SU-DHL-6 (cell line): Measurements from ENCODE around the gene UBE2E2.

Experiments used
- H2AFZ ChIP-seq: fragments of 200-600 bp; sonication (generic); 2 replicates; pipeline ENCODE4 v1.6.1; 2014; ENCODE audit warnings: low read depth, mild to moderate bottlenecking, moderate library complexity, mixed read lengths, antibody characterized with exemption, low read length; ENCODE audit not compliant: severe bottlenecking
- H3F3A ChIP-seq: fragments of 200-600 bp; shearing (Covaris generic); 2 replicates; pipeline ENCODE4 v1.6.0; 2016; ENCODE audit warnings: antibody characterized with exemption, mild to moderate bottlenecking; ENCODE audit not compliant: insufficient read depth
- H3K27ac ChIP-seq: fragments of 200-600 bp; sonication (generic); 2 replicates; pipeline ENCODE4 v1.5.1; 2016; ENCODE audit warnings: low read depth, mild to moderate bottlenecking, low read length, moderate library complexity, mixed read lengths
- H3K27me3 ChIP-seq: fragments of 200-600 bp; sonication (generic), shearing (Covaris generic); 2 replicates; pipeline ENCODE4 v1.6.0; 2014; ENCODE audit warnings: mild to moderate bottlenecking, low read length
- H3K36me3 ChIP-seq: fragments of 200-600 bp; sonication (generic); 2 replicates; pipeline ENCODE4 v1.6.1; 2014; ENCODE audit warnings: mild to moderate bottlenecking, low read length, mixed read lengths
- H3K4me2 ChIP-seq: fragments of 300-600, 200-600 bp; shearing (Covaris generic), sonication (generic); 2 replicates; pipeline ENCODE4 v1.6.0; 2014; ENCODE audit warnings: low read length, low read depth, mild to moderate bottlenecking; ENCODE audit not compliant: poor library complexity, severe bottlenecking
- H3K4me3 ChIP-seq: fragments of 200-600 bp; sonication (generic); 2 replicates; pipeline ENCODE4 v1.5.1; 2014; ENCODE audit warnings: antibody characterized with exemption, low read length, mild to moderate bottlenecking, mixed read lengths; ENCODE audit not compliant: insufficient read depth, poor library complexity, severe bottlenecking
- H3K79me2 ChIP-seq: fragments of 200-600 bp; sonication (generic); 2 replicates; pipeline ENCODE4 v1.6.1; 2014; ENCODE audit warnings: mild to moderate bottlenecking, low read length, moderate library complexity; ENCODE audit not compliant: insufficient read depth
- H3K9ac ChIP-seq: fragments of 200-600 bp; sonication (generic); 2 replicates; pipeline ENCODE4 v1.7.0; 2014; ENCODE audit warnings: mild to moderate bottlenecking, low read length
- H3K9me2 ChIP-seq: fragments of 200-600 bp; sonication (generic); replicated peaks from 2 replicates; pipeline ENCODE4 v1.6.1; 2014; ENCODE audit warnings: low read length; ENCODE audit not compliant: insufficient read depth
- H3K9me3 ChIP-seq: fragments of 200-600 bp; sonication (generic); 2 replicates; pipeline ENCODE4 v1.6.1; 2014; ENCODE audit warnings: low read length, mixed read lengths; ENCODE audit not compliant: insufficient read depth
- H4K20me1 ChIP-seq: fragments of 200-600 bp; sonication (generic); 2 replicates; pipeline ENCODE4 v1.6.1; 2014; ENCODE audit warnings: low read depth, mild to moderate bottlenecking, antibody characterized with exemption, low read length, moderate library complexity, mixed read lengths
- CTCF ChIP-seq: fragments of 200-600 bp; sonication (generic); IDR thresholded peaks from one replicate; pipeline ENCODE4 v1.5.1; 2017; ENCODE audit warnings: antibody characterized with exemption, mild to moderate bottlenecking, low read length, moderate library complexity; ENCODE audit not compliant: insufficient read depth, poor library complexity, severe bottlenecking
- EZH2phosphoT487 ChIP-seq: fragments of 200-600 bp; sonication (generic), shearing (Covaris generic); conservative IDR thresholded peaks from 2 replicates; pipeline ENCODE4 v1.6.1; 2018; ENCODE audit warnings: mild to moderate bottlenecking, antibody characterized with exemption, low read length, moderate library complexity, mixed read lengths

The UBE2E2 gene

GRCh38 chr3:23219117-23219516 lies 16.0 kb downstream of the UBE2E2 start:
- no peak overlapping the region for H3K27ac ChIP-seq

GRCh38 chr3:23219552-23219951 lies 16.4 kb downstream of the UBE2E2 start:
- TF ChIP-seq CTCF: no peak
- TF ChIP-seq EZH2phosphoT487: no peak
- peaks cover 10% of the 10 kb centered on the region; the same call in 1 of the 2 replicates for H3K79me2 ChIP-seq

More at GRCh38 chr3:23219117-23219516, 16.0 kb downstream of the UBE2E2 start:
- Histone ChIP-seq H3F3A (peaks cover 7% of the 10 kb centered on the region; the same call in 1 of the 2 replicates), H2AFZ (no peak overlapping the region), H4K20me1 (peaks cover 31% of the 10 kb centered on the region), H3K9me2 (no peaks in the 10 kb centered on the region), H3K9me3 (no peaks in the 10 kb centered on the region), H3K79me2 (peaks cover 10% of the 10 kb centered on the region), H3K9ac (no peak overlapping the region), H3K4me3 (no peak overlapping the region), H3K36me3 (0 out of 2 replicates have a peak, but pooled peaks cover 7% of the 10 kb centered on the region), H3K4me2 (peak overlapping the region; percentile 1), H3K27me3 (no peaks in the 10 kb centered on the region)
- TF ChIP-seq CTCF (no peak), EZH2phosphoT487 (no peak)

GRCh38 chr3:23221136-23221535 lies 18.0 kb downstream of the UBE2E2 start:
- H3K9ac ChIP-seq: no peak overlapping the region
- H3K79me2 ChIP-seq: peaks cover 24% of the 10 kb centered on the region; the same call in 1 of the 2 replicates
- H3K4me3 ChIP-seq: no peak overlapping the region
- H3F3A ChIP-seq: peaks cover 7% of the 10 kb centered on the region; the same call in 1 of the 2 replicates
- no peak for TF ChIP-seq EZH2phosphoT487
- TF ChIP-seq CTCF: no peak
- H3K4me2 ChIP-seq: peak overlapping the region; percentile 34
- H3K36me3 ChIP-seq: 0 out of 2 replicates have a peak, but pooled peaks cover 7% of the 10 kb centered on the region
- H4K20me1 ChIP-seq: peaks cover 28% of the 10 kb centered on the region
- no peak overlapping the region for H2AFZ ChIP-seq
- H3K9me3 ChIP-seq: no peaks in the 10 kb centered on the region
- no peaks in the 10 kb centered on the region for H3K9me2 ChIP-seq
- H3K27ac ChIP-seq: no peak overlapping the region
- H3K27me3 ChIP-seq: no peaks in the 10 kb centered on the region

More at GRCh38 chr3:23219552-23219951, 16.4 kb downstream of the UBE2E2 start:
- Histone ChIP-seq H3K27ac (no peak overlapping the region), H3K36me3 (0 out of 2 replicates have a peak, but pooled peaks cover 7% of the 10 kb centered on the region), H3K4me3 (no peak overlapping the region), H3K9me3 (no peaks in the 10 kb centered on the region), H3K27me3 (no peaks in the 10 kb centered on the region), H3K9me2 (no peaks in the 10 kb centered on the region), H3K4me2 (peak overlapping the region; percentile 1), H3F3A (peaks cover 7% of the 10 kb centered on the region; the same call in 1 of the 2 replicates), H3K9ac (no peak overlapping the region), H2AFZ (no peak overlapping the region), H4K20me1 (peaks cover 28% of the 10 kb centered on the region)
